ENCODE measurements around the gene GPR137B.

GPR137B gene

DNA sequence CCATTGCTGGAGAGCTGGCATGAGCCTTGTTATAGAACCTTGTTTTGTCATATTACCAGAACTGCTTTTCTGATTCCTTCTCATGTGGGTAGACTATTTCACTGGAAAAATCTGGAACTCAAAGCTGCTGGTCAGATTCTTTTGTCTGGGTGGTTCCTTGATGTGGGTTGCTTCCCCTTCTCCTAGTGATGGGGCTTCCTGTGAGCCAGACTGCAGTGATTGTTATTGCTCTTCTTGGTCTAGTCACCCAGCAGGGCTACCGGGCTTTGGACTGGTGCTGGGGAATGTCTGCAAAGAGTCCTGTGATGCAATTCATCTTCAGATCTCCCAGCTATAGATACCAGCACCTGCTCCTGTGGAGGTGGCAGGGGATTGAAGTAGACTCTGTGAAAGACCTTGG lies 59.4 kb downstream of the GPR137B start:
- no peak for DNase-seq (ENCODE audit: low read depth)

DNA sequence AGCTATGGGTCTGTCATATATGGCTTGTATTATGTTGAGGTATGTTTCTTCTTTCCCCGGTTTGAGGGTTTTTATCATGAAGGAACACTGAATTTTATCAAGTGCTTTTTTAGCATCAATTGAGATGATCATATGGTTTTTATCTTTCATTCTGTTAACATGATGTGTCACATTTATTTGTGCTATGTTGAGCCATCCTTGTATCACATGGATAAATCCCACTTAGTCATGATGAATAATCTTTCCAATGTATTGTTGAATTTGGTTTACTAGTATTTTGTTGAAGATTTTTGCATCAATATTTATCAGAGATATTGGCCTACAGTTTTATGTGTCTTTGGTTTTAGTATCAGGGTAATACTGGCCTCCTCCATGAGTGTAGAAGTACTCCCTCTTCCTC lies 61.7 kb downstream of the GPR137B start:
- no peak for DNase-seq (ENCODE audit: low read depth)

GRCh38 chr1:236204656-236205055 lies 62.3 kb downstream of the GPR137B start:
- no peak for DNase-seq (ENCODE audit: low read depth)

GRCh38 chr1:236206548-236206947 lies 64.2 kb downstream of the GPR137B start:
- DNase-seq (ENCODE audit: low read depth), result no peak

DNA sequence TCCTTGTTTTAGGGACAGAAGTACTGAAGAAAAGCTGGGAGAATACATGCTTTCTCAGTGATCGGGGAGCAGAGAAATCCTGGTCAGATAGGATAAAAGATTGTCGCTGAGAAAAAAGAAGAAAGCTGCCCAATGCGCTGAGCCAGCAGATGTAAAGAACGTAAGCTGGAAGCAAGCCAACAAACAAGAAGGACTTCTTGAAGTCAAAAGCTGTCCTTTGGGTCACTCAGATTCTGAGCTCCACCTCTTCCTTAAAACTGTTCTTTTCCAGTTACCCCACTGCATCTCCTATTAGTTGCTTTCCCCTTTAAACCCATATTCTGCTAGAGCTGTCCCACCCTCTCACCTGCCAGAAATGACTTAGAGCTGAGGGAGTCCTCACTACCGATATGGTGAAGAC lies 64.8 kb downstream of the GPR137B start:
- no peak for DNase-seq (ENCODE audit: low read depth)

DNA sequence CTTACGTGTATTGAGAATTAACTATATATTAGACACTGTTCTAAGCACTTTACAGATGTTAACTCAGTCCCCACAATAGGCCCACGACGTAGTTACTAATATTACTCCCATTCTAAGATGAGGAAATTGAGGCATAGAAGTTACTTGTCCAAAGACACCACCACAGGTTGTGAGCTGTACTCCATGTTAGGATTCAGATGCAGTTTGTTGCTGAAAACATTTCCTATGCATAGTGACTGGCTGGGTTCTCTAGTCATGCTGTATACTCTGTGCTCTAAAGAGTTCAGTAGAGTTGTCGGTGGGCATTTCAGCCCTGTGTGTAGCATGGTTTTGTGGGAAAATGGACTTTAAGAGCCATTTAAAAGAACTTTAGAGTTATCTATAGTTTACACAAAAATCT lies 65.2 kb downstream of the GPR137B start:
- DNase-seq (ENCODE audit: low read depth), result no peak

- DNase-seq (ENCODE audit: low read depth), result no peak
These were observed 66.8 kb downstream of the GPR137B start for GRCh38 chr1:236209185-236209584.

- no peak for DNase-seq (ENCODE audit: low read depth)
These were observed 67.4 kb downstream of the GPR137B start for GRCh38 chr1:236209713-236210112.

DNA sequence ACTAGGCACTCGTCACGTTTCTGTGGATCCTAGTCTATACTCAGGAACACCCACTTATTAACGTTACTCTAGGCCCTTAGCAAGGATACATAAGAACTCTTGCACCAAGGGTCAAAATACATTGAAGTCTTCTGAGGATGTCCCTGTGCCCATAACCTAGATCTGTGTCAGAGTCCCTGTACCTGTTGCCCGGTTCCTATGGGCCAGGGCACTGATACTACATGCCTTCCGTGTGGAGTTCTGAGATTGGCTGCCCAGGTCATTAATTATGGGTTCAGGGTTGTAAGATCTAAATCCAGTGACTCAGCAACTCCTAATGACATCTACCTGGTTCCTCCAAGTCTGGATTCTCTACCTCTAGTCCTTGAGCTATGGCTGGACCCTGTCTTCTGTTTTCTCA lies 69.5 kb downstream of the GPR137B start:
- no peak for DNase-seq (ENCODE audit: low read depth)

DNA sequence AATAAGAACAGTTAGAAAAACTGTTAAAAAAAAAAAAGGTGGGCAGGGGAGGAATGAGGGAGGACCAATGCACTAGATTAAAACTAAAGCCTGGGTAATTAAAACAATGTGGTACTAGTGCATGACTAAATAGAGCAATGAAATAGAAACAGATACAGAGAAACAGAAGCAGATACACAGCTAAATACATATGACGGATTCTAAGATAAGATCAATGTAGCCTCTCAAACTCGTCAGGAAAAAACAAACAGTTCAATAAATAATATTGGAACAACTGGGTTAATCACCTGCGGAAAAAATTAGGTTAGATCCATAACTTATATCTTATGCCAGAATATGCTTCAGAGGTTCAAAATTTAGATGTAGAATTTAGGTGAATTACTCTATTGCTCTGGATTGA lies 71.2 kb downstream of the GPR137B start:
- no peak for DNase-seq (ENCODE audit: low read depth)

DNA sequence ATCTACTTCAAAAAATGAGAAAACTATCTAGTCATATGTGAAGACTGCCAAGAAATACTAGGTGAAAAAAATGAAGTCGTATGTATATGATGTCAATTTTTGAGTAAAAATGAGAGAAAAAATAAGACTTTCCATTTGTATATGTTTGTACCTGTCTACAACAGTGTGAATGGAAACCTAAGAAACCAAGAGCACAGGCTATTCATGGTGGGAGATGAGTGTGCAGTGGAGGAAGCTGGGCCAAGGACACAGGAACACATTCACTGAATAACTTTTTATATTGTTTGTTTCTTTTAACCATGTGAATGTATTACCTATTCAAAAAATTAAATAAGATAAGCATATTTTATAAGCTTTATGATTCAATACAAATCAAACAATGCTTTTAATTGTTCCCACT lies 72.4 kb downstream of the GPR137B start:
- DNase-seq (ENCODE audit: low read depth), result no peak

- no peak for DNase-seq (ENCODE audit: low read depth)
These were observed 78.1 kb downstream of the GPR137B start for GRCh38 chr1:236220473-236220872.

DNA sequence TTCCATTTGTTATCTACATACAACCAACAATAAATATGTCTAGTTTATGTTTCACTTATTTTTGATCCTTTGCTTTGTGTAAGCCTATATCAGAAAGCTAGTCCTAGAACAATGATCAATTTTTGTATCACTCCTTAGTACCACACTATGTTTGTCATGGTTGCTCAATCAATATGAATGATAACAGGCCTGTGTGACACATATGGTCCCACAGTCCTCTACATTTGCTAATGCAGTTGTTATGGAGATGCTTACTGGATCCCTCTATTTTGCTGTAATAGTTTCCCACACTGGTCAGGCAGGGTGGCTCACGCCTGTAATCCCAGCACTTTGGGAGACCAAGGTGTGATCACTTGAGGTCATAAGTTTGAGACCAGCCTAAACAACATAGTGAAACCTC lies 80.3 kb downstream of the GPR137B start:
- DNase-seq (ENCODE audit: low read depth), result no peak

- DNase-seq (ENCODE audit: low read depth), result no peak
These were observed 86.1 kb downstream of the GPR137B start for GRCh38 chr1:236228411-236228810.

GRCh38 chr1:236235116-236235515 lies 92.8 kb downstream of the GPR137B start:
- no peak for DNase-seq (ENCODE audit: low read depth)

- no peak for DNase-seq (ENCODE audit: low read depth)
These were observed 96.8 kb downstream of the GPR137B start for GRCh38 chr1:236239092-236239585.

DNA sequence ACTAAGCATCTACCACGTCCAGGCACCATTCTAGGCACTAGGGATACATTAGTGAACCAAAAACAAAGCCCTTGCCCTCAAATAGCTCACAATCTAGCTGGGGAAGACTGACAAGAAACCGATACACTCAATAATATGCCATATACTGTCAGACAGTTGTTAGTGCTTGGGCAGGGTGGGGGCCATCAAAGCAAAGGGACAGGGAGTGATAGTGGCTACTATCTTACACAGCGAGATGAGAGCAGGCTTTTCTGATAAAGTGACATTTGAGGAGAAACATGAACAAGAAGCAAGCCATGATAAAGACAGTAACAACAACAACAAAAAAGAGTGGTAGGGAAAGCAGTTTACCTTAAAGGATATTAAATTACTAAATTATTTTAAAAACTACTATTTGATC lies 98.3 kb downstream of the GPR137B start:
- no peak for DNase-seq (ENCODE audit: low read depth)

GRCh38 chr1:236242568-236242967 lies 100.2 kb downstream of the GPR137B start:
- DNase-seq (ENCODE audit: low read depth), result no peak

GRCh38 chr1:236247286-236247685 lies 104.9 kb downstream of the GPR137B start:
- no peak for DNase-seq (ENCODE audit: low read depth)

- DNase-seq (ENCODE audit: low read depth), result no peak
These were observed 109.2 kb downstream of the GPR137B start for GRCh38 chr1:236251587-236251986.

GRCh38 chr1:236253119-236253518 lies 110.8 kb downstream of the GPR137B start:
- no peak for DNase-seq (ENCODE audit: low read depth)

- no peak for DNase-seq (ENCODE audit: low read depth)
These were observed 111.7 kb downstream of the GPR137B start for GRCh38 chr1:236253918-236254637.

GRCh38 chr1:236257216-236257615 lies 114.9 kb downstream of the GPR137B start:
- no peak for DNase-seq (ENCODE audit: low read depth)

- DNase-seq (ENCODE audit: low read depth), result no peak
These were observed 115.8 kb downstream of the GPR137B start for GRCh38 chr1:236258114-236258622.

Measured in stimulated activated CD8-positive, alpha-beta memory T cell treated with anti-CD3 and anti-CD28 coated beads, Interleukin-15, amount 100 ng/mL, for 24 hours (primary cell).